HG02938 (cell line): ENCODE data around the gene PIK3R6.
"Not testable (repeated sequence)": the region's sequence is repeated elsewhere in the genome, so short reads cannot be mapped to it uniquely, and the experiment has no call there.

Experiments
- ATAC-seq: cut with Tn5 transposase; IDR thresholded peaks from one replicate; pipeline ENCODE4 v1.9.1; 2021; ENCODE audit warnings: mild to moderate bottlenecking, moderate library complexity; ENCODE audit not compliant: unreplicated experiment

PIK3R6 gene

GRCh38 chr17:8894202-8894671 lies 26.8 kb upstream of the PIK3R6 start:
- no peak for ATAC-seq

- ATAC-seq: no peak
These were observed 26.2 kb upstream of the PIK3R6 start for GRCh38 chr17:8893621-8894201.

- no peak for ATAC-seq
These were observed 25.6 kb upstream of the PIK3R6 start for GRCh38 chr17:8893059-8893458.

GRCh38 chr17:8892338-8892690 lies 24.8 kb upstream of the PIK3R6 start:
- ATAC-seq: no peak

GRCh38 chr17:8890671-8891070 lies 23.2 kb upstream of the PIK3R6 start:
- no peak for ATAC-seq

GRCh38 chr17:8889458-8890210 lies 22.2 kb upstream of the PIK3R6 start:
- no peak for ATAC-seq

GRCh38 chr17:8888704-8889302 lies 21.3 kb upstream of the PIK3R6 start:
- no peak for ATAC-seq

- no peak for ATAC-seq
These were observed 20.6 kb upstream of the PIK3R6 start for GRCh38 chr17:8887834-8888703.

- no peak for ATAC-seq
These were observed 19.8 kb upstream of the PIK3R6 start for GRCh38 chr17:8887301-8887700.

- ATAC-seq: no peak
These were observed 18.7 kb upstream of the PIK3R6 start for GRCh38 chr17:8885967-8886684.

- ATAC-seq: not testable (repeated sequence)
These were observed 17.9 kb upstream of the PIK3R6 start for GRCh38 chr17:8885163-8885966.

GRCh38 chr17:8884336-8884990 lies 17.0 kb upstream of the PIK3R6 start:
- ATAC-seq: no peak

GRCh38 chr17:8883353-8883752 lies 15.9 kb upstream of the PIK3R6 start:
- ATAC-seq: no peak

GRCh38 chr17:8881606-8882005 lies 14.1 kb upstream of the PIK3R6 start:
- ATAC-seq: no peak

- ATAC-seq: no peak
These were observed 13.0 kb upstream of the PIK3R6 start for GRCh38 chr17:8880466-8880865.

- no peak for ATAC-seq
These were observed 11.9 kb upstream of the PIK3R6 start for GRCh38 chr17:8879410-8879809.

- no peak for ATAC-seq
These were observed 10.5 kb upstream of the PIK3R6 start for GRCh38 chr17:8877984-8878383.

- ATAC-seq: no peak
These were observed 8.5 kb upstream of the PIK3R6 start for GRCh38 chr17:8875957-8876356.

- no peak for ATAC-seq
These were observed 8.0 kb upstream of the PIK3R6 start for GRCh38 chr17:8875436-8875835.
